ENCODE measurements around the gene TNMD. TPM values are rescaled to one million over a fixed set of nuclear protein-coding genes. Genes with fewer than 3 reads are reported as not detected.

Gene TNMD
- total RNA-seq, 1 donor from 2014 or later, result not detected

- DNase-seq (ENCODE audit: low read depth in 2 of 2), result peak; percentile 42 to 91
These were observed 59.5 kb downstream of the TNMD start, which contains the start of gene SRPX2 for GRCh38 chrX:100643956-100644860. TSS of gene SRPX2 (plus strand) at chrX:100644199. CDS start at chrX:100646323, 2,124 bp downstream.

GRCh38 chrX:100645106-100645505, 60.4 kb downstream of the TNMD start:
- DNase-seq (ENCODE audit: low read depth in 2 of 2), result no peak

GRCh38 chrX:100647095-100647494, 62.4 kb downstream of the TNMD start:
- peak in 1 of 2 donors; percentile 71 for DNase-seq (ENCODE audit: low read depth in 2 of 2)

- DNase-seq (ENCODE audit: low read depth in 2 of 2), result no peak
These were observed 63.0 kb downstream of the TNMD start for GRCh38 chrX:100647739-100648138.

- DNase-seq (ENCODE audit: low read depth in 2 of 2), result peak; percentile 52 to 76
These were observed 64.0 kb downstream of the TNMD start for GRCh38 chrX:100648458-100649417.

Other genes with a start within 250 kb of the TNMD start
- gene PCDH19, start 174.7 kb upstream of the TNMD start, total RNA-seq, result under 0.01 and 0.20 TPM in 2 replicates
- 54.7 and 117 TPM in 2 replicates for gene TSPAN6, start 51.9 kb downstream of the TNMD start, total RNA-seq
- gene SRPX2, start 59.3 kb downstream of the TNMD start, total RNA-seq, result 8.1 and 8.3 TPM in 2 replicates
- gene SYTL4, start 147.2 kb downstream of the TNMD start, total RNA-seq, result 18.1 and 51.4 TPM in 2 replicates
- 11.1 and 11.9 TPM in 2 replicates for gene CSTF2, start 235.5 kb downstream of the TNMD start, total RNA-seq